GM12864 (cell line): ENCODE results near the gene MFAP2.

Source experiments
- DNase-seq: peaks from one replicate; pipeline ENCODE4 v3.0.0-alpha.2; 2011; ENCODE audit warnings: low read depth
- H3K4me3 ChIP-seq: 2 replicates; pipeline ENCODE4 v1.5.1; 2011; ENCODE audit warnings: mild to moderate bottlenecking, low read depth, low read length, control low read depth
- TF ChIP-seq, protein P1 (sequence below): IDR thresholded peaks from 2 replicates; pipeline ENCODE4 v1.5.1; 2011; ENCODE audit warnings: low read depth, mild to moderate bottlenecking, moderate library complexity, low read length, control low read depth, inconsistent platforms; ENCODE audit errors: missing control alignments

The MFAP2 gene

DNA sequence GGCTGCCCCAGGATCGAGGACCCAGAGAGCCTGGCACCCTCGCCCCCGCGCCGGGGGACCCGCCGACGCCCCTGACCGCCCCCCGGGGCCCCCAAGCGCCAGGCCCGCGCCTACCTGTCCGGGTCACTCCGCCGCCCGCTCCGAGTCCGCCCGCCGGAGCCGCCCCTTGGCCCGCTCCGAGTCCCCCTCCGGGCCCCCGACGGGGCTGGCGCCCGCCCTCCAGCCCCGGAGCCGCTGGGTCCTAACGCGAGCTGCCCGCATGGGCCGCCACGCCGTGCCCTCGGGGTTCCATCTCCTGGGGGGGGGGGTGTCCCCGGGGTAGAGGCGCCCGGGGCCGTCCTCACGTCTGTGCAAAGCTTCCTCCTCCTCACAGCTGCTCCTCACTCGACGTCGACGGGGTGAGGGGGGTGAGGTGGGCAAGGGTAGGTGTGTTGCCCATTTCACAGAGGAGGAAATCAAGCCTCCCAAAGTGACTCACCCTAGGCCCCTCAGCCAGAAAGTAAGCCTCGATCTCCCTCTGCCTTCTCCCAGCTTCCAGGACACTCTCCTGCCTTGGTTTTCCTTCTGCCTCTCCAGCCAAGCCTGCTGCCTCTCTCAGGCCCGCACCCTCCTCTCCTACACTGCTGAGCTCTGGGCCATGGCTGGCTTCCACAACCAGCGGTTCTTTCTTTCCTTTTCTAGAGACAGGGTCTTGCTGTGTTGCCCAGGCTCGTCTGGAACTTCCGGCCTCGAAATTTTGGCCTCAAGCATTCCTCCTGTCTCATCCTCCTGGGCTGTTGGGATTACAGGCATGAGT, at the start of gene MFAP2:
Gene MFAP2, minus strand, starts transcription at position 148 of the 796 bp plus-strand sequence. CDS start 2,347 bp downstream, outside the sequence.
- no peak within 1 kb of the TSS for H3K4me3 ChIP-seq
- DNase-seq, result no peak
- TF ChIP-seq, protein P1, sequence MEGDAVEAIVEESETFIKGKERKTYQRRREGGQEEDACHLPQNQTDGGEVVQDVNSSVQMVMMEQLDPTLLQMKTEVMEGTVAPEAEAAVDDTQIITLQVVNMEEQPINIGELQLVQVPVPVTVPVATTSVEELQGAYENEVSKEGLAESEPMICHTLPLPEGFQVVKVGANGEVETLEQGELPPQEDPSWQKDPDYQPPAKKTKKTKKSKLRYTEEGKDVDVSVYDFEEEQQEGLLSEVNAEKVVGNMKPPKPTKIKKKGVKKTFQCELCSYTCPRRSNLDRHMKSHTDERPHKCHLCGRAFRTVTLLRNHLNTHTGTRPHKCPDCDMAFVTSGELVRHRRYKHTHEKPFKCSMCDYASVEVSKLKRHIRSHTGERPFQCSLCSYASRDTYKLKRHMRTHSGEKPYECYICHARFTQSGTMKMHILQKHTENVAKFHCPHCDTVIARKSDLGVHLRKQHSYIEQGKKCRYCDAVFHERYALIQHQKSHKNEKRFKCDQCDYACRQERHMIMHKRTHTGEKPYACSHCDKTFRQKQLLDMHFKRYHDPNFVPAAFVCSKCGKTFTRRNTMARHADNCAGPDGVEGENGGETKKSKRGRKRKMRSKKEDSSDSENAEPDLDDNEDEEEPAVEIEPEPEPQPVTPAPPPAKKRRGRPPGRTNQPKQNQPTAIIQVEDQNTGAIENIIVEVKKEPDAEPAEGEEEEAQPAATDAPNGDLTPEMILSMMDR, result no peak

DNA sequence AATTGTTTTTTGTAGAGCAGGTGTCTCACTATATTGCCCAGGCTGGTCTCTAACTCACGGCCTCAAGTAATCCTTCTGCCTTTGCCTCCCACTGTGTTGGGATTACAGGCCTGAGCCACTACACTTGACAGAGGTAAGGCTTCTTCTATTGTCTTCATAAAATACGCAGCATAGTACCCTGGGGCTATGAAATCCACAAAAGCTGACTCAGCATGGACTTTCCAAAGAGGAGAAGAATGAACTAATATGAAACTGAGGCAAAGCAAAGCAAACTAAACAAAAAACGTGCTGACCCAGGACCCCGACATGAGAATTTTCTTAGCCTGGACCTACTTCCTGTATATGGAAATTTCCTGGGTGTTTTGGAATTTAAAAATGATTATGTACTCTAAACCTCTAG, 49.8 kb upstream of the MFAP2 start:
- TF ChIP-seq, protein P1, result no peak
- DNase-seq, result no peak
- no peak overlapping the region for H3K4me3 ChIP-seq

DNA sequence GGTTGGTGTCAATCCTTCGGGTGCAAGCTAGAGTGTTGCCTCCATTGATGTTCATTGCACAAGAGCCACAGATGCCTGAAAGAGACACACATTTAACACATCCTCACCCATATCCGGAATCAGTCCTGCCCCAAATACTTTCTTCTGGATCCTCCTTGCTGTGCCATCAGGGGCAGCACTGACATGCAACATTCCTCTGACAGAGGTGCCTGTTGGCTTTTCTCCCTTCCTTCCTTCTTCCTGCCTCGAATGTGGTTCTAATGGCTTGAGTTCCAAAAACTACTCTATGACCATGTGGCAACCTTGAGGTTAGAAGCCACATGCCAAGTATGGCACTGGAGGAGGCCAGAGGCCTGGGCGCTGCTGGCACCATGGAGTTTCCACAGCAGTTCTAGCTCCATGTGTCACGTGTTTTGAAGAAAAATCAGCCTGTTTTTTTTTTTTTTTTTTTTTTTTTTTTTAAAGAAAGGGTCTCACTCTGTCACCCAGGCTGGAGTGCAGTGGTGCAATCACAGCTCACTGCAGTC, 48.3 kb upstream of the MFAP2 start:
- DNase-seq, result no peak
- H3K4me3 ChIP-seq, result no peak overlapping the region
- TF ChIP-seq, protein P1, result no peak

GRCh38 chr1:17027900-17028299, 47.5 kb upstream of the MFAP2 start:
- no peak overlapping the region for H3K4me3 ChIP-seq
- TF ChIP-seq, protein P1, result no peak
- no peak for DNase-seq

DNA sequence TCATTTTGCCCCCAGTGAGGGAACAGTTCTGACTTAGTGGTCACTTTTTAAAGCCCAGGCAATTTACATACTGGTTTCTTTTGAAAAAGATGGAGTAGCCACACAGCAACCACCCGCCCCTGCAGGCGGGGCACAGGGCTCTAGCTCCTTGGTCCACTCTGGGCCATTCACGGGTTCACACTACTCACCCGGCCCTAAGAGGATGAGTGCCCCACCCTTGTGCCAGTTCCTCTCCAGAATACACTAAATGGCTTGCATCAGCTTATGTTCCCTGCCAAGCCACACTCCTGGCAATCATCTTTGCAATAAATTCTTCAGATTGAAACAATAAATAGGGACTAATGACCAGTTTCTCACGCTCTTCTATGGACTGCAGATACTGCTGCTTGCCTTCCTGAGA, 47.0 kb upstream of the MFAP2 start:
- H3K4me3 ChIP-seq, result no peak overlapping the region
- TF ChIP-seq, protein P1, result no peak
- no peak for DNase-seq

- H3K4me3 ChIP-seq, result no peak overlapping the region
- DNase-seq, result no peak
- TF ChIP-seq, protein P1, result no peak
Measured at GRCh38 chr1:17024721-17025120, 44.3 kb upstream of the MFAP2 start.

- no peak for DNase-seq
- TF ChIP-seq, protein P1, result no peak
- no peak overlapping the region for H3K4me3 ChIP-seq
Measured at GRCh38 chr1:17023573-17023972, 43.2 kb upstream of the MFAP2 start.
